DMS153 treated with DMSO at 0.1 percent for 48 hours (cell line): Measurements from ENCODE around the gene SLC18B1.
"Not testable (repeated sequence)": the region's sequence is repeated elsewhere in the genome, so short reads cannot be mapped to it uniquely, and the experiment has no call there.

Experiments used
- DNase-seq: peaks from one replicate; lab custom pipeline; 2025; ENCODE audit not compliant: unreplicated experiment; lab: John Stamatoyannopoulos, UW

The SLC18B1 gene

GRCh38 chr6:132800656-132801055, 2.2 kb upstream of the SLC18B1 start:
- DNase-seq, result no peak

- peak; percentile 73 for DNase-seq
These were observed 567 bp upstream of the SLC18B1 start for GRCh38 chr6:132798869-132799538.

GRCh38 chr6:132795461-132795860, 3.0 kb downstream of the SLC18B1 start:
- DNase-seq, result no peak

GRCh38 chr6:132792510-132792909, 5.9 kb downstream of the SLC18B1 start:
- no peak for DNase-seq

- no peak for DNase-seq
These were observed 8.0 kb downstream of the SLC18B1 start for GRCh38 chr6:132790450-132790849.

- DNase-seq, result no peak
These were observed 9.1 kb downstream of the SLC18B1 start for GRCh38 chr6:132789396-132789776.

- DNase-seq, result no peak
These were observed 9.6 kb downstream of the SLC18B1 start for GRCh38 chr6:132788658-132789395.

GRCh38 chr6:132785936-132786335, 12.5 kb downstream of the SLC18B1 start:
- no peak for DNase-seq

- no peak for DNase-seq
These were observed 17.6 kb downstream of the SLC18B1 start for GRCh38 chr6:132780770-132781371.

- not testable (repeated sequence) for DNase-seq
These were observed 20.6 kb downstream of the SLC18B1 start for GRCh38 chr6:132777881-132778280.

- no peak for DNase-seq
These were observed 30.4 kb downstream of the SLC18B1 start for GRCh38 chr6:132768051-132768517.

GRCh38 chr6:132765560-132765959, 32.9 kb downstream of the SLC18B1 start:
- no peak for DNase-seq

GRCh38 chr6:132764370-132764769, 34.1 kb downstream of the SLC18B1 start:
- no peak for DNase-seq

- DNase-seq, result no peak
These were observed 35.2 kb downstream of the SLC18B1 start for GRCh38 chr6:132763269-132763668.

GRCh38 chr6:132760256-132760655, 38.2 kb downstream of the SLC18B1 start:
- no peak for DNase-seq

- no peak for DNase-seq
These were observed 39.7 kb downstream of the SLC18B1 start for GRCh38 chr6:132758689-132759088.

GRCh38 chr6:132752255-132752654, 46.2 kb downstream of the SLC18B1 start:
- no peak for DNase-seq

- no peak for DNase-seq
These were observed 46.6 kb downstream of the SLC18B1 start for GRCh38 chr6:132751828-132752227.

GRCh38 chr6:132751306-132751705, 47.1 kb downstream of the SLC18B1 start:
- DNase-seq, result no peak

GRCh38 chr6:132750455-132751248, 47.8 kb downstream of the SLC18B1 start:
- DNase-seq, result no peak

- DNase-seq, result no peak
These were observed 49.3 kb downstream of the SLC18B1 start for GRCh38 chr6:132749111-132749510.
